Neural cell (in vitro differentiated cells): ENCODE measurements around the gene SMARCD1.

Experiments used
- EP300 ChIP-seq: fragments of 450-650 bp; conservative IDR thresholded peaks from 2 replicates; pipeline ENCODE4 v1.6.1; 2014; ENCODE audit warnings: antibody characterized with exemption, mild to moderate bottlenecking, moderate library complexity; ENCODE audit not compliant: poor library complexity, severe bottlenecking
- EZH2 ChIP-seq: fragments of 200-600, 300-800 bp; shearing (Covaris generic), sonication (generic); IDR thresholded peaks from 2 replicates; pipeline ENCODE4 v1.6.1; 2014; ENCODE audit warnings: antibody characterized with exemption, low read length, borderline replicate concordance, mild to moderate bottlenecking; ENCODE audit not compliant: insufficient read depth, poor library complexity, severe bottlenecking
- SMC3 ChIP-seq: fragments of 450-650 bp; conservative IDR thresholded peaks from 2 replicates; pipeline ENCODE4 v1.6.1; 2014; ENCODE audit warnings: antibody characterized with exemption, mild to moderate bottlenecking, moderate library complexity; ENCODE audit not compliant: poor library complexity
- TAF1 ChIP-seq: IDR thresholded peaks from 2 replicates; pipeline ENCODE4 v1.6.1; 2012; ENCODE audit warnings: low read depth
- TF ChIP-seq, protein P1 (sequence below): fragments of 450-650 bp; IDR thresholded peaks from 2 replicates; pipeline ENCODE4 v1.5.1; 2014; ENCODE audit warnings: antibody characterized with exemption, mild to moderate bottlenecking, moderate library complexity; ENCODE audit not compliant: poor library complexity, severe bottlenecking
- TF ChIP-seq, protein P2 (sequence below): IDR thresholded peaks from 2 replicates; pipeline ENCODE4 v1.6.1; 2012; ENCODE audit warnings: borderline replicate concordance

DNA sequence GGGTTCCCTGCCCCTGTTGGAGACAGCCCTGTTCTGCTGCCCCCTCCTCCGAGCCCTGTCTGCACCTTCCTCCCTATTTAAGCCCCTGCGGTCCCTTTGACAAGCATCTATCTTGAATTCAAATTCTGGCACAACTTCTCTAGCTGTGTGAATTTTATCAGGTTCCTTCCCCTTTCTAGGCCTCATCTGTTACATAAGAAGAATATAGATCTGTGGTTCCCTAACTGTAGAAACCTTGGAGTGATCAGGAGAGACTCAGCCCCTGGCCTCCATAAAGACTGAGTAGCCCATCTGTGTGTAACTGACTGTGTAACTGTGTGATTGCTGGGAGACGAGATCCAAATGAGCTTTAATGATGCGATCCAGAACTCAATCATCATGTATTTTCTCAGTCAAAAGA, 46.8 kb upstream of the SMARCD1 start:
- TF ChIP-seq, protein P1, sequence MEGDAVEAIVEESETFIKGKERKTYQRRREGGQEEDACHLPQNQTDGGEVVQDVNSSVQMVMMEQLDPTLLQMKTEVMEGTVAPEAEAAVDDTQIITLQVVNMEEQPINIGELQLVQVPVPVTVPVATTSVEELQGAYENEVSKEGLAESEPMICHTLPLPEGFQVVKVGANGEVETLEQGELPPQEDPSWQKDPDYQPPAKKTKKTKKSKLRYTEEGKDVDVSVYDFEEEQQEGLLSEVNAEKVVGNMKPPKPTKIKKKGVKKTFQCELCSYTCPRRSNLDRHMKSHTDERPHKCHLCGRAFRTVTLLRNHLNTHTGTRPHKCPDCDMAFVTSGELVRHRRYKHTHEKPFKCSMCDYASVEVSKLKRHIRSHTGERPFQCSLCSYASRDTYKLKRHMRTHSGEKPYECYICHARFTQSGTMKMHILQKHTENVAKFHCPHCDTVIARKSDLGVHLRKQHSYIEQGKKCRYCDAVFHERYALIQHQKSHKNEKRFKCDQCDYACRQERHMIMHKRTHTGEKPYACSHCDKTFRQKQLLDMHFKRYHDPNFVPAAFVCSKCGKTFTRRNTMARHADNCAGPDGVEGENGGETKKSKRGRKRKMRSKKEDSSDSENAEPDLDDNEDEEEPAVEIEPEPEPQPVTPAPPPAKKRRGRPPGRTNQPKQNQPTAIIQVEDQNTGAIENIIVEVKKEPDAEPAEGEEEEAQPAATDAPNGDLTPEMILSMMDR = no peak
- TF ChIP-seq EZH2 = no peak
- no peak for TF ChIP-seq EP300
- no peak for TF ChIP-seq SMC3
- TF ChIP-seq TAF1 = no peak
- TF ChIP-seq, protein P2, sequence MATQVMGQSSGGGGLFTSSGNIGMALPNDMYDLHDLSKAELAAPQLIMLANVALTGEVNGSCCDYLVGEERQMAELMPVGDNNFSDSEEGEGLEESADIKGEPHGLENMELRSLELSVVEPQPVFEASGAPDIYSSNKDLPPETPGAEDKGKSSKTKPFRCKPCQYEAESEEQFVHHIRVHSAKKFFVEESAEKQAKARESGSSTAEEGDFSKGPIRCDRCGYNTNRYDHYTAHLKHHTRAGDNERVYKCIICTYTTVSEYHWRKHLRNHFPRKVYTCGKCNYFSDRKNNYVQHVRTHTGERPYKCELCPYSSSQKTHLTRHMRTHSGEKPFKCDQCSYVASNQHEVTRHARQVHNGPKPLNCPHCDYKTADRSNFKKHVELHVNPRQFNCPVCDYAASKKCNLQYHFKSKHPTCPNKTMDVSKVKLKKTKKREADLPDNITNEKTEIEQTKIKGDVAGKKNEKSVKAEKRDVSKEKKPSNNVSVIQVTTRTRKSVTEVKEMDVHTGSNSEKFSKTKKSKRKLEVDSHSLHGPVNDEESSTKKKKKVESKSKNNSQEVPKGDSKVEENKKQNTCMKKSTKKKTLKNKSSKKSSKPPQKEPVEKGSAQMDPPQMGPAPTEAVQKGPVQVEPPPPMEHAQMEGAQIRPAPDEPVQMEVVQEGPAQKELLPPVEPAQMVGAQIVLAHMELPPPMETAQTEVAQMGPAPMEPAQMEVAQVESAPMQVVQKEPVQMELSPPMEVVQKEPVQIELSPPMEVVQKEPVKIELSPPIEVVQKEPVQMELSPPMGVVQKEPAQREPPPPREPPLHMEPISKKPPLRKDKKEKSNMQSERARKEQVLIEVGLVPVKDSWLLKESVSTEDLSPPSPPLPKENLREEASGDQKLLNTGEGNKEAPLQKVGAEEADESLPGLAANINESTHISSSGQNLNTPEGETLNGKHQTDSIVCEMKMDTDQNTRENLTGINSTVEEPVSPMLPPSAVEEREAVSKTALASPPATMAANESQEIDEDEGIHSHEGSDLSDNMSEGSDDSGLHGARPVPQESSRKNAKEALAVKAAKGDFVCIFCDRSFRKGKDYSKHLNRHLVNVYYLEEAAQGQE = no peak
